Smooth muscle cell (in vitro differentiated cells): ENCODE results near the gene PAIP2B. TPM values are rescaled to one million over a fixed set of nuclear protein-coding genes. Genes with fewer than 3 reads are reported as not detected.
A peak's percentile ranks its signal among the peaks of the same experiment; 100 is the strongest.
"Not testable (repeated sequence)": the region's sequence is repeated elsewhere in the genome, so short reads cannot be mapped to it uniquely, and the experiment has no call there.

Experiments
- DNase-seq: peaks from one replicate; lab custom pipeline; 2025; ENCODE audit not compliant: unreplicated experiment; lab: John Stamatoyannopoulos, UW
- H2AFZ ChIP-seq: fragments of 200-600 bp; sonication (generic); 2 replicates; pipeline ENCODE4 v1.6.0; 2016; ENCODE audit warnings: antibody characterized with exemption, low read depth, mild to moderate bottlenecking
- H3F3A ChIP-seq: fragments of 200-600 bp; sonication (generic); 2 replicates; pipeline ENCODE4 v1.6.0; 2017; ENCODE audit warnings: antibody characterized with exemption, low read depth
- H3K27ac ChIP-seq: fragments of 200-600 bp; sonication (generic); 2 replicates; pipeline ENCODE4 v1.5.1; 2016; ENCODE audit warnings: low read depth, mild to moderate bottlenecking
- H3K27me3 ChIP-seq: fragments of 200-600 bp; sonication (generic); 2 replicates; pipeline ENCODE4 v1.6.1; 2016; ENCODE audit warnings: low read depth, mild to moderate bottlenecking
- H3K36me3 ChIP-seq: fragments of 200-600 bp; sonication (generic); 2 replicates; pipeline ENCODE4 v1.5.1; 2016; ENCODE audit warnings: low read depth
- H3K4me1 ChIP-seq: fragments of 200-600 bp; sonication (generic); 2 replicates; pipeline ENCODE4 v1.5.1; 2016; ENCODE audit warnings: low read depth
- H3K4me2 ChIP-seq: fragments of 200-600 bp; sonication (generic); 2 replicates; pipeline ENCODE4 v1.6.0; 2016; ENCODE audit warnings: mild to moderate bottlenecking
- H3K4me3 ChIP-seq: fragments of 200-600 bp; sonication (generic); 2 replicates; pipeline ENCODE4 v1.5.1; 2016; ENCODE audit warnings: mild to moderate bottlenecking
- H3K79me2 ChIP-seq: fragments of 200-600 bp; sonication (generic); 2 replicates; pipeline ENCODE4 v1.6.0; 2016; ENCODE audit warnings: low read depth, mild to moderate bottlenecking
- H3K9ac ChIP-seq: fragments of 200-600 bp; sonication (generic); 2 replicates; pipeline ENCODE4 v1.6.0; 2016; ENCODE audit warnings: low read depth
- H3K9me3 ChIP-seq: fragments of 200-600 bp; sonication (generic); replicated peaks from 2 replicates; pipeline ENCODE4 v1.5.1; 2016; ENCODE audit warnings: low read depth
- H4K20me1 ChIP-seq: fragments of 200-600 bp; sonication (generic); 2 replicates; pipeline ENCODE4 v1.6.0; 2016; ENCODE audit warnings: low read depth
- WGBS: methylation state at CpG from one replicate; pipeline ENCODE4 v1.1.7; 2016; ENCODE audit warnings: low lambda C conversion rate; 5-methylcytosine and 5-hydroxymethylcytosine counted together
- polyA plus RNA-seq: library from polyadenylated mRNA; unstranded; fragments of >200 nt; fragmentation: Nextera tagmentation; extraction: Ambion mirVana; gene quantifications from 2 replicates; pipeline ENCODE4 v1.2.1, GENCODE V29; 2016
- total RNA-seq: library from RNA; depleted of rRNA; stranded (reverse); fragments of >200 nt; gene quantifications from 2 replicates; pipeline ENCODE4 v1.2.3, GENCODE V29; 2014
- TF ChIP-seq, protein P1 (sequence below): fragments of 200-600 bp; sonication (generic); IDR thresholded peaks from 2 replicates; pipeline ENCODE4 v1.5.1; 2017; ENCODE audit warnings: borderline replicate concordance, mild to moderate bottlenecking, antibody characterized with exemption; ENCODE audit not compliant: insufficient read depth, poor library complexity, severe bottlenecking

The PAIP2B gene
- total and polyA plus RNA-seq, 2 experiments from 2014 or later = 1.2 to 2.4 TPM

- Histone ChIP-seq H3K36me3 (no peaks in the 10 kb centered on the region), H3K79me2 (no peaks in the 10 kb centered on the region), H3K9me3 (no peaks in the 10 kb centered on the region), H3K4me3 (no peak overlapping the region), H3K4me2 (no peak overlapping the region), H2AFZ (no peak overlapping the region), H3K27me3 (no peaks in the 10 kb centered on the region), H3F3A (peaks cover 4% of the 10 kb centered on the region), H3K27ac (no peak overlapping the region), H4K20me1 (no peaks in the 10 kb centered on the region), H3K4me1 (peaks cover 7% of the 10 kb centered on the region), H3K9ac (no peak overlapping the region)
- TF ChIP-seq, protein P1, sequence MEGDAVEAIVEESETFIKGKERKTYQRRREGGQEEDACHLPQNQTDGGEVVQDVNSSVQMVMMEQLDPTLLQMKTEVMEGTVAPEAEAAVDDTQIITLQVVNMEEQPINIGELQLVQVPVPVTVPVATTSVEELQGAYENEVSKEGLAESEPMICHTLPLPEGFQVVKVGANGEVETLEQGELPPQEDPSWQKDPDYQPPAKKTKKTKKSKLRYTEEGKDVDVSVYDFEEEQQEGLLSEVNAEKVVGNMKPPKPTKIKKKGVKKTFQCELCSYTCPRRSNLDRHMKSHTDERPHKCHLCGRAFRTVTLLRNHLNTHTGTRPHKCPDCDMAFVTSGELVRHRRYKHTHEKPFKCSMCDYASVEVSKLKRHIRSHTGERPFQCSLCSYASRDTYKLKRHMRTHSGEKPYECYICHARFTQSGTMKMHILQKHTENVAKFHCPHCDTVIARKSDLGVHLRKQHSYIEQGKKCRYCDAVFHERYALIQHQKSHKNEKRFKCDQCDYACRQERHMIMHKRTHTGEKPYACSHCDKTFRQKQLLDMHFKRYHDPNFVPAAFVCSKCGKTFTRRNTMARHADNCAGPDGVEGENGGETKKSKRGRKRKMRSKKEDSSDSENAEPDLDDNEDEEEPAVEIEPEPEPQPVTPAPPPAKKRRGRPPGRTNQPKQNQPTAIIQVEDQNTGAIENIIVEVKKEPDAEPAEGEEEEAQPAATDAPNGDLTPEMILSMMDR = no peak
- 58% methylated on average over 1 of the region's 1 CpG for WGBS
- DNase-seq = no peak
These were observed 39.9 kb downstream of the PAIP2B start for GRCh38 chr2:71186973-71187372.

DNA sequence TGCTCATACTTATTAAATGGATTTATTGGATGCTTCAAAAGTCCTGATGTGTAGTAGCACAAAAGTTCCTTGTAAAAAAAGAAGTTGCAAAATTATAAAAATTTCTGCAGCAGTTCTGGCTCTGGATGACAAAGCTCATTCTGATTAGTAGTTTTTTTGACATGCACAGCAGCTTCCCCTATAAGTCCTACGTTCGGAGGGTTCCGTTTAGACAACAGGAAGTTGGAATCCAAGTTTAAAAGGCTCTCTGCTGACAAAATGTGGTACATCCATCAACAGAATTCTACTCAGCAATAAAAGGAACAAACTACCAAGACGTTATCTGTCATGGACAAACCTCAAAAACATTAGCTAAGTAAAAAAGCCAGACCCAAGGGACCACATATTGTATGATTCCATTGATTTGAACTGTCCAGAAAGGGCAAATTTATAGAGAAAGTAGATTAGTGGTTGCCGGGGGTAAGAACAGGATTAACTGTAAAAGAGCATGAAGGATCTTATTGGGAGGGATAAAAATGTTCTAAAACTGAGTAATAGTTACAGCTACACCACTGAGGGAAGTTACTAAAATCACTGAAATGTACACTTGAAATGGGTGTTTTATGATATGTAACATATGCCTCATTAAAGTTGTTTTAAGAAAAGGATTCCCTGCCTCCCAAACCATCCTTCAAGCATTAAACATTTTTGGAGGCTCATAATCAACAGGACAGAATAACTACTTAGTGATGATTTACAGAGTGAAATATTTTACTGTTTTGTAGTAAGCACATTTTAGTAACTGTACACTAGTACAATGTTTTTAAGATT, 43.4 kb downstream of the PAIP2B start:
- H3K4me2 ChIP-seq = peak overlapping the region; percentile 71
- 31% methylated on average over 2 of the region's 5 CpGs for WGBS
- not testable (repeated sequence) for H2AFZ ChIP-seq

GRCh38 chr2:71181316-71181715, 45.6 kb downstream of the PAIP2B start:
- TF ChIP-seq, protein P1 = no peak
- no peak for DNase-seq
- Histone ChIP-seq H3K27me3 (peaks cover 6% of the 10 kb centered on the region), H3K4me1 (peaks cover 7% of the 10 kb centered on the region), H3K4me3 (no peak overlapping the region), H3K36me3 (no peaks in the 10 kb centered on the region), H4K20me1 (no peaks in the 10 kb centered on the region), H3F3A (peaks cover 4% of the 10 kb centered on the region), H3K79me2 (no peaks in the 10 kb centered on the region), H3K4me2 (no peak overlapping the region), H2AFZ (no peak overlapping the region), H3K9ac (no peak overlapping the region), H3K9me3 (no peaks in the 10 kb centered on the region), H3K27ac (no peak overlapping the region)
- WGBS = 61% methylated on average over 2 of the region's 2 CpGs

More for the DNA sequence above, 43.4 kb downstream of the PAIP2B start:
- DNase-seq, H3K4me1 ChIP-seq, H3K27me3 ChIP-seq, H3F3A ChIP-seq, H3K9ac ChIP-seq, H3K79me2 ChIP-seq, H4K20me1 ChIP-seq, H3K4me3 ChIP-seq, H3K27ac ChIP-seq, H3K36me3 ChIP-seq, H3K9me3 ChIP-seq: not testable (repeated sequence)

DNA sequence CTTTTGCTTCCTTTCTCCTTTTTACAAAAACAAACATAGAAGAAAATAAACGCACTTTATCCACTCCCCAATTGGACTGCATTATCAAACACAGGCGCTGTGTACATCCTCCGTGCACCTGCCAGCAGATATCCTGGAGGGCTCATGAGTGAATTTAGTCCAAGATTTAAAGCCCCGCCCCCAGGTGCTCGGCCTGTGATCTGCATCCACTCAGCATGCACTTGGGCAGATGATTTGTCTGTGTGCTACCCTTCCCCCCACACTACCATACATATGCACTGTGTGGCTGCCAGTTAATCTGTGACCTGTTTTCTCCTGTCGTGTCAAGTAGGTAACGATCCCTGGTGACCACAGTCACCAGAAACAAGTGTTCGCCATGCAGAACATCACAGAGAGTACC, 48.1 kb downstream of the PAIP2B start:
- not testable (repeated sequence) for H3K79me2 ChIP-seq, H2AFZ ChIP-seq, H3K9me3 ChIP-seq, H3K4me1 ChIP-seq, H3K36me3 ChIP-seq, H3K4me3 ChIP-seq, H3K27me3 ChIP-seq, H3K9ac ChIP-seq, H3F3A ChIP-seq, DNase-seq, H3K4me2 ChIP-seq, H4K20me1 ChIP-seq, H3K27ac ChIP-seq
- WGBS = 85% methylated on average over 8 of the region's 8 CpGs
